GM23248 (cell line): ENCODE data around the gene PRTN3. TPM values are rescaled to one million over a fixed set of nuclear protein-coding genes. Genes with fewer than 3 reads are reported as not detected.

ENCODE experiments used
- DNase-seq: peaks from one replicate; pipeline ENCODE4 v3.0.0-alpha.2; 2015
- H2AFZ ChIP-seq: fragments of 200-600 bp; sonication (generic); 2 replicates; pipeline ENCODE4 v1.6.1; 2016; ENCODE audit warnings: antibody characterized with exemption
- H3F3A ChIP-seq: fragments of 200-600 bp; sonication (generic); 2 replicates; pipeline ENCODE4 v1.6.1; 2016; ENCODE audit warnings: mild to moderate bottlenecking, antibody characterized with exemption, mixed run types; ENCODE audit not compliant: insufficient read depth
- H3K27ac ChIP-seq: fragments of 200-600 bp; sonication (generic); 2 replicates; pipeline ENCODE4 v1.5.1; 2016; ENCODE audit warnings: mild to moderate bottlenecking
- H3K27me3 ChIP-seq: fragments of 200-600 bp; sonication (generic); replicated peaks from 2 replicates; pipeline ENCODE4 v1.6.1; 2016; ENCODE audit warnings: mild to moderate bottlenecking; ENCODE audit not compliant: insufficient read depth
- H3K36me3 ChIP-seq: fragments of 200-600 bp; sonication (generic); 2 replicates; pipeline ENCODE4 v1.6.1; 2016; ENCODE audit warnings: low read depth, mild to moderate bottlenecking
- H3K4me1 ChIP-seq: fragments of 200-600 bp; sonication (generic); 2 replicates; pipeline ENCODE4 v1.6.1; 2016; ENCODE audit warnings: mild to moderate bottlenecking; ENCODE audit not compliant: insufficient read depth
- H3K4me2 ChIP-seq: fragments of 200-600 bp; sonication (generic); one replicate; pipeline ENCODE4 v1.6.1; 2016; ENCODE audit warnings: mild to moderate bottlenecking; ENCODE audit not compliant: unreplicated experiment
- H3K4me3 ChIP-seq: fragments of 200-600 bp; sonication (generic); 2 replicates; pipeline ENCODE4 v1.5.1; 2016; ENCODE audit warnings: mild to moderate bottlenecking
- H3K79me2 ChIP-seq: fragments of 200-600 bp; sonication (generic); 2 replicates; pipeline ENCODE4 v1.6.1; 2016; ENCODE audit warnings: mild to moderate bottlenecking; ENCODE audit not compliant: insufficient read depth
- H3K9ac ChIP-seq: fragments of 200-600 bp; sonication (generic); 2 replicates; pipeline ENCODE4 v1.6.1; 2016; ENCODE audit warnings: mild to moderate bottlenecking
- H3K9me2 ChIP-seq: fragments of 200-600 bp; sonication (generic); 2 replicates; pipeline ENCODE4 v1.6.1; 2016; ENCODE audit warnings: mixed run types, mild to moderate bottlenecking, moderate library complexity; ENCODE audit not compliant: insufficient read depth
- H3K9me3 ChIP-seq: fragments of 200-600 bp; sonication (generic); one replicate; pipeline ENCODE4 v1.6.1; 2017; ENCODE audit warnings: low read depth
- H4K20me1 ChIP-seq: fragments of 200-600 bp; sonication (generic); 2 replicates; pipeline ENCODE4 v1.6.0; 2016; ENCODE audit not compliant: insufficient read depth
- EZH2 ChIP-seq: fragments of 200-600 bp; sonication (generic); IDR thresholded peaks from 2 replicates; pipeline ENCODE4 v1.6.1; 2018; ENCODE audit warnings: antibody characterized with exemption, mild to moderate bottlenecking; ENCODE audit not compliant: insufficient read depth, poor library complexity, severe bottlenecking
- EZH2phosphoT487 ChIP-seq: fragments of 200-600 bp; sonication (generic); IDR thresholded peaks from 2 replicates; pipeline ENCODE4 v1.6.1; 2018; ENCODE audit warnings: antibody characterized with exemption, moderate library complexity, mild to moderate bottlenecking, low read depth; ENCODE audit not compliant: insufficient read depth
- WGBS, 2 experiments: methylation state at CpG; one replicate each; pipeline ENCODE4 v1.1.6; 2015 to 2017; ENCODE audit warnings: low lambda C conversion rate in 2 of 2, low coverage in 1 of 2; ENCODE audit errors: missing lambda C conversion rate in 2 of 2; 5-methylcytosine and 5-hydroxymethylcytosine counted together
- in situ Hi-C: fragments of 300-500 bp; cut with MboI; formaldehyde crosslinking; loops from 2 replicates; pipeline ENCODE4 v1.15.0; 2020
- polyA plus RNA-seq: library from polyadenylated mRNA; unstranded; fragments of >200 nt; fragmentation: Nextera tagmentation; extraction: Ambion mirVana; gene quantifications from 2 replicates; pipeline ENCODE4 v1.2.1, GENCODE V29; 2016
- total RNA-seq: library from RNA; depleted of rRNA; stranded (reverse); fragments of >200 nt; shearing (Covaris generic); gene quantifications from 2 replicates; pipeline ENCODE4 v1.2.3, GENCODE V29; 2014

The PRTN3 gene
- total and polyA plus RNA-seq, 2 experiments from 2014 or later = not detected

GRCh38 chr19:863315-863620 lies 22.5 kb downstream of the PRTN3 start:
- in situ Hi-C loops = no loop called here
- H3F3A ChIP-seq = no peaks in the 10 kb centered on the region
- H2AFZ ChIP-seq = no peak overlapping the region
- no peaks in the 10 kb centered on the region for H4K20me1 ChIP-seq
- no peak for DNase-seq
- H3K27ac ChIP-seq = no peak overlapping the region
- H3K36me3 ChIP-seq = no peaks in the 10 kb centered on the region
- 94% methylated on average over 7 of the region's 7 CpGs for WGBS, 2 experiments
- no peaks in the 10 kb centered on the region for H3K9me2 ChIP-seq
- H3K9me3 ChIP-seq = no peaks in the 10 kb centered on the region
- TF ChIP-seq EZH2 (no peak), EZH2phosphoT487 (no peak)
- no peak overlapping the region for H3K9ac ChIP-seq
- peaks cover 6% of the 10 kb centered on the region for H3K4me1 ChIP-seq
- H3K4me3 ChIP-seq = no peak overlapping the region
- no peaks in the 10 kb centered on the region for H3K27me3 ChIP-seq
- no peaks in the 10 kb centered on the region for H3K79me2 ChIP-seq
- H3K4me2 ChIP-seq = no peak overlapping the region

- in situ Hi-C loops = no loop called here
These were observed 26.0 kb downstream of the PRTN3 start for GRCh38 chr19:866769-867300.

GRCh38 chr19:867301-867793 lies 26.5 kb downstream of the PRTN3 start:
- no peak for DNase-seq
- no peak overlapping the region for H3K9ac ChIP-seq
- H3K9me2 ChIP-seq = no peaks in the 10 kb centered on the region
- no peak overlapping the region for H3K27ac ChIP-seq
- H3K79me2 ChIP-seq = no peaks in the 10 kb centered on the region
- 77 to 78% methylated on average over 9 to 14 of the region's 16 CpGs for WGBS, 2 experiments
- no peak overlapping the region for H3K4me3 ChIP-seq
- H3K9me3 ChIP-seq = no peaks in the 10 kb centered on the region
- peaks cover 14% of the 10 kb centered on the region for H3K4me1 ChIP-seq
- in situ Hi-C loops = no loop called here
- no peak overlapping the region for H2AFZ ChIP-seq
- no peaks in the 10 kb centered on the region for H4K20me1 ChIP-seq
- peaks cover 6% of the 10 kb centered on the region; the same call in 1 of the 2 replicates for H3F3A ChIP-seq
- TF ChIP-seq EZH2 = no peak
- TF ChIP-seq EZH2phosphoT487 = no peak
- no peaks in the 10 kb centered on the region for H3K36me3 ChIP-seq
- no peaks in the 10 kb centered on the region for H3K27me3 ChIP-seq
- H3K4me2 ChIP-seq = no peak overlapping the region

More at GRCh38 chr19:866769-867300, 26.0 kb downstream of the PRTN3 start:
- H3K9me3 ChIP-seq = no peaks in the 10 kb centered on the region
- H3K4me3 ChIP-seq = no peak overlapping the region
- DNase-seq = no peak
- no peaks in the 10 kb centered on the region for H3K27me3 ChIP-seq
- H3F3A ChIP-seq = peaks cover 6% of the 10 kb centered on the region; the same call in 1 of the 2 replicates
- H3K79me2 ChIP-seq = no peaks in the 10 kb centered on the region
- H3K4me1 ChIP-seq = peaks cover 14% of the 10 kb centered on the region
- no peaks in the 10 kb centered on the region for H3K9me2 ChIP-seq
- no peak for TF ChIP-seq EZH2phosphoT487
- TF ChIP-seq EZH2 = no peak
- H3K9ac ChIP-seq = no peak overlapping the region
- H2AFZ ChIP-seq = no peak overlapping the region
- 90 to 92% methylated on average over 16 to 38 of the region's 38 CpGs for WGBS, 2 experiments
- no peak overlapping the region for H3K27ac ChIP-seq
- no peak overlapping the region for H3K4me2 ChIP-seq
- no peaks in the 10 kb centered on the region for H3K36me3 ChIP-seq
- no peaks in the 10 kb centered on the region for H4K20me1 ChIP-seq

- H3K4me1 ChIP-seq = peaks cover 14% of the 10 kb centered on the region
- DNase-seq = no peak
- WGBS, 2 experiments = 93 to 95% methylated on average over 28 to 39 of the region's 39 CpGs
These were observed 27.2 kb downstream of the PRTN3 start for GRCh38 chr19:867855-868457.

More at GRCh38 chr19:867855-868457, 27.2 kb downstream of the PRTN3 start:
- peaks cover 6% of the 10 kb centered on the region; the same call in 1 of the 2 replicates for H3F3A ChIP-seq
- H3K9ac ChIP-seq = no peak overlapping the region
- H3K4me2 ChIP-seq = no peak overlapping the region
- H3K27ac ChIP-seq = no peak overlapping the region
- in situ Hi-C loops = no loop called here
- H3K4me3 ChIP-seq = no peak overlapping the region
- no peaks in the 10 kb centered on the region for H3K27me3 ChIP-seq
- H4K20me1 ChIP-seq = no peaks in the 10 kb centered on the region
- no peaks in the 10 kb centered on the region for H3K9me3 ChIP-seq
- H3K36me3 ChIP-seq = no peaks in the 10 kb centered on the region
- TF ChIP-seq EZH2phosphoT487 = no peak
- no peak for TF ChIP-seq EZH2
- no peaks in the 10 kb centered on the region for H3K79me2 ChIP-seq
- no peak overlapping the region for H2AFZ ChIP-seq
- no peaks in the 10 kb centered on the region for H3K9me2 ChIP-seq
